GM18870 (cell line): Measurements from ENCODE around the gene RIMS1.

ENCODE experiments used
- ATAC-seq: cut with Tn5 transposase; IDR thresholded peaks from one replicate; pipeline ENCODE4 v1.9.1; 2021; ENCODE audit warnings: moderate library complexity; ENCODE audit not compliant: unreplicated experiment

RIMS1 gene

GRCh38 chr6:71886184-71887005 is at the start of gene RIMS1:
Gene RIMS1, plus strand, starts transcription at chr6:71886550. Its CDS starts 474 bp downstream, at chr6:71887024.
- ATAC-seq = peak; percentile 77

GRCh38 chr6:71851214-71851613 is 35.1 kb upstream of the RIMS1 start:
- no peak for ATAC-seq

- ATAC-seq = no peak
These were observed 33.4 kb upstream of the RIMS1 start for GRCh38 chr6:71852948-71853347.

GRCh38 chr6:71855406-71855805 is 30.9 kb upstream of the RIMS1 start:
- no peak for ATAC-seq

- ATAC-seq = no peak
These were observed 7.3 kb upstream of the RIMS1 start for GRCh38 chr6:71879016-71879415.

GRCh38 chr6:71887006-71887743 is 825 bp downstream of the RIMS1 start:
- peak; percentile 16 for ATAC-seq

- ATAC-seq = no peak
These were observed 1.4 kb downstream of the RIMS1 start for GRCh38 chr6:71887744-71888230.

- no peak for ATAC-seq
These were observed 2.5 kb downstream of the RIMS1 start for GRCh38 chr6:71888756-71889340.

- ATAC-seq = no peak
These were observed 3.0 kb downstream of the RIMS1 start for GRCh38 chr6:71889366-71889765.

GRCh38 chr6:71892641-71893040 is 6.3 kb downstream of the RIMS1 start:
- no peak for ATAC-seq

GRCh38 chr6:71900642-71901041 is 14.3 kb downstream of the RIMS1 start:
- no peak for ATAC-seq

GRCh38 chr6:71902261-71902660 is 15.9 kb downstream of the RIMS1 start:
- peak; percentile 93 for ATAC-seq

GRCh38 chr6:71906813-71907212 is 20.5 kb downstream of the RIMS1 start:
- no peak for ATAC-seq

GRCh38 chr6:71908162-71908765 is 21.9 kb downstream of the RIMS1 start:
- ATAC-seq = peak; percentile 85

- no peak for ATAC-seq
These were observed 27.3 kb downstream of the RIMS1 start for GRCh38 chr6:71913444-71914234.

GRCh38 chr6:71929047-71929446 is 42.7 kb downstream of the RIMS1 start:
- no peak for ATAC-seq

GRCh38 chr6:71933881-71934280 is 47.5 kb downstream of the RIMS1 start:
- ATAC-seq = no peak

GRCh38 chr6:71965404-71965803 is 79.1 kb downstream of the RIMS1 start:
- ATAC-seq = no peak

- ATAC-seq = no peak
These were observed 81.1 kb downstream of the RIMS1 start for GRCh38 chr6:71967436-71967835.

- no peak for ATAC-seq
These were observed 91.5 kb downstream of the RIMS1 start for GRCh38 chr6:71977884-71978283.
